Lower lobe of right lung (tissue), 2 donors: ENCODE results near the gene BTBD16. TPM values are rescaled to one million over a fixed set of nuclear protein-coding genes. Genes with fewer than 3 reads are reported as not detected.

Experiments used
- ATAC-seq, 2 donors: fragments of 200-7000 bp; cut with Tn5 transposase; one replicate each; pipeline ENCODE4 v1.9.1; 2020 to 2022; ENCODE audit warnings: mild to moderate bottlenecking in 2 of 2, moderate library complexity in 2 of 2
- DNase-seq: peaks from one replicate; pipeline ENCODE4 v3.0.0-alpha.2; 2020
- H3K27ac ChIP-seq: fragments of 200-600 bp; one replicate; pipeline ENCODE4 v1.8.0; 2022
- H3K27me3 ChIP-seq: fragments of 200-600 bp; one replicate; pipeline ENCODE4 v1.8.0; 2022; ENCODE audit warnings: low read depth
- H3K36me3 ChIP-seq: fragments of 200-600 bp; one replicate; pipeline ENCODE4 v1.8.0; 2022; ENCODE audit warnings: mild to moderate bottlenecking
- H3K4me1 ChIP-seq: fragments of 200-600 bp; one replicate; pipeline ENCODE4 v1.8.0; 2022
- H3K4me3 ChIP-seq: fragments of 200-600 bp; one replicate; pipeline ENCODE4 v1.8.0; 2022; ENCODE audit warnings: mild to moderate bottlenecking
- H3K9me3 ChIP-seq: fragments of 200-600 bp; one replicate; pipeline ENCODE4 v1.8.0; 2022
- CTCF ChIP-seq: fragments of 200-600 bp; IDR thresholded peaks from one replicate; pipeline ENCODE4 v1.8.0; 2022; ENCODE audit warnings: antibody characterized with exemption, mild to moderate bottlenecking
- intact Hi-C: fragments of 100-400 bp; cut with DNase I; formaldehyde crosslinking; loops from one replicate; pipeline ENCODE4 v1.11.0; 2022
- total RNA-seq: library from RNA; stranded (reverse); fragmentation: NEBNext Ultra II Directional; extraction: Animal tissue kit (Norgen Biotek cat#: 25700); gene quantifications from one replicate; pipeline ENCODE4 v1.2.1, GENCODE V29; 2021
- donor health status: DM: no; HTN: yes; CAD: no; lungs with severe emphysema.

The BTBD16 gene
- total RNA-seq, 1 donor from 2014 or later: 0.62 TPM

GRCh38 chr10:122379537-122379936 lies 108.4 kb downstream of the BTBD16 start:
- H3K36me3 ChIP-seq: no peaks in the 10 kb centered on the region
- TF ChIP-seq CTCF: no peak
- no peak for DNase-seq
- H3K9me3 ChIP-seq: no peaks in the 10 kb centered on the region
- no peak overlapping the region for H3K27ac ChIP-seq
- ATAC-seq: no peak
- H3K4me1 ChIP-seq: peaks cover 32% of the 10 kb centered on the region
- no peak overlapping the region for H3K4me3 ChIP-seq
- intact Hi-C loops: no loop called here
- H3K27me3 ChIP-seq: no peaks in the 10 kb centered on the region

- Histone ChIP-seq H3K36me3 (no peaks in the 10 kb centered on the region), H3K4me1 (peaks cover 30% of the 10 kb centered on the region), H3K9me3 (no peaks in the 10 kb centered on the region), H3K27ac (no peak overlapping the region), H3K27me3 (no peaks in the 10 kb centered on the region), H3K4me3 (no peak overlapping the region)
- no peak for TF ChIP-seq CTCF
- peak in 1 of 2 donors; percentile 62 for ATAC-seq
- no peak for DNase-seq
- intact Hi-C loops: no loop called here
Observed at GRCh38 chr10:122380703-122381102, 109.6 kb downstream of the BTBD16 start.

GRCh38 chr10:122381680-122382079 lies 110.6 kb downstream of the BTBD16 start:
- ATAC-seq: no peak
- peaks cover 20% of the 10 kb centered on the region for H3K4me1 ChIP-seq
- no peak for TF ChIP-seq CTCF
- no peak for DNase-seq
- no peak overlapping the region for H3K4me3 ChIP-seq
- H3K36me3 ChIP-seq: no peaks in the 10 kb centered on the region
- H3K27ac ChIP-seq: no peak overlapping the region
- no peaks in the 10 kb centered on the region for H3K27me3 ChIP-seq
- intact Hi-C loops: no loop called here
- H3K9me3 ChIP-seq: no peaks in the 10 kb centered on the region

GRCh38 chr10:122386514-122386913 lies 115.4 kb downstream of the BTBD16 start:
- ATAC-seq (no peak), DNase-seq (no peak)
- H3K9me3 ChIP-seq: no peaks in the 10 kb centered on the region
- H3K4me3 ChIP-seq: no peak overlapping the region
- H3K27ac ChIP-seq: no peak overlapping the region
- intact Hi-C loops: no loop called here
- no peak for TF ChIP-seq CTCF
- no peaks in the 10 kb centered on the region for H3K36me3 ChIP-seq
- H3K4me1 ChIP-seq: no peaks in the 10 kb centered on the region
- no peaks in the 10 kb centered on the region for H3K27me3 ChIP-seq

- no peak overlapping the region for H3K27ac ChIP-seq
- ATAC-seq (no peak), DNase-seq (no peak)
- intact Hi-C loops: no loop called here
- H3K27me3 ChIP-seq: no peaks in the 10 kb centered on the region
- no peaks in the 10 kb centered on the region for H3K9me3 ChIP-seq
- H3K4me3 ChIP-seq: no peak overlapping the region
- no peak for TF ChIP-seq CTCF
- no peaks in the 10 kb centered on the region for H3K4me1 ChIP-seq
- no peaks in the 10 kb centered on the region for H3K36me3 ChIP-seq
Observed at GRCh38 chr10:122387572-122387971, 116.5 kb downstream of the BTBD16 start.

Other genes starting within 250 kb of the BTBD16 start
- 46.1 TPM for gene PLEKHA1, start 103.4 kb downstream of the BTBD16 start, total RNA-seq
- gene ARMS2, start 183.4 kb downstream of the BTBD16 start, total RNA-seq: not detected
- gene HTRA1, start 190.3 kb downstream of the BTBD16 start, total RNA-seq: 45.3 TPM